C1 segment of cervical spinal cord (tissue), 14 donors: ENCODE results near the gene MRPL23.

Experiments
- DNase-seq, 14 donors: peaks; one replicate each; lab custom pipeline; 2025; lab: John Stamatoyannopoulos, UW

MRPL23 gene

DNA sequence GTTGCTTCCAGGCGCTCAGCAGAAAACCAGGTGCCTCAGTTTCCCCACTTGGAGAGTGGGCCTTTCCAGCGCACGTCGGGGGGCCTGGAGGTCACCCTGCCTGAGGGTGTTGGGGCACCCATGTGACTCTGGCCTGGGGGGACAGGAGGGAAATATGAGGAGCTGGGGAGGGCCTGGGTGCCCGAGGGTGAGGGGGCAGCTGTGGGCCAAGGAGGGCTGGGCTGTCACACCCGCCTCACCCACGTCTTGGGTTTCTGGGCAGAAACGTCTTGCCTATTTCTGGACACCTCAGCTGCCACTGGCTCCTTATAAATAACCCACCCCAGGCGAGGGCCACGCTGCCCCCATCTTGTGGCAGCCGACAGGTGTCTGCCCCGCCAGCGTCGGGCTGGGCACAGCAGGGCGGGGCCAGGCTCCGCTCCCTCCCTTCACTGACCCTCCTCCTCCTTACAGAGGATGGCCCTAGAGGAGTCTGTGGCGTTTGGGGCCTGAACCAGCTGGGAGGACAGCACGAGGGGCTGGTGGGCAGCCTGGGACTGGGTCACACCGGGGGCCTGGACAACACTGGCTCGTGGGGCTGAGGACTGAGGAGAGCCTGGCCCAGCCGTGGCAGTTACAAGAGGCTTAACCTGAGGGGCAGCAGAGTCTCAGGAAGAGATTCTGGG is 26.1 kb upstream of the MRPL23 start:
- DNase-seq, result no peak

DNA sequence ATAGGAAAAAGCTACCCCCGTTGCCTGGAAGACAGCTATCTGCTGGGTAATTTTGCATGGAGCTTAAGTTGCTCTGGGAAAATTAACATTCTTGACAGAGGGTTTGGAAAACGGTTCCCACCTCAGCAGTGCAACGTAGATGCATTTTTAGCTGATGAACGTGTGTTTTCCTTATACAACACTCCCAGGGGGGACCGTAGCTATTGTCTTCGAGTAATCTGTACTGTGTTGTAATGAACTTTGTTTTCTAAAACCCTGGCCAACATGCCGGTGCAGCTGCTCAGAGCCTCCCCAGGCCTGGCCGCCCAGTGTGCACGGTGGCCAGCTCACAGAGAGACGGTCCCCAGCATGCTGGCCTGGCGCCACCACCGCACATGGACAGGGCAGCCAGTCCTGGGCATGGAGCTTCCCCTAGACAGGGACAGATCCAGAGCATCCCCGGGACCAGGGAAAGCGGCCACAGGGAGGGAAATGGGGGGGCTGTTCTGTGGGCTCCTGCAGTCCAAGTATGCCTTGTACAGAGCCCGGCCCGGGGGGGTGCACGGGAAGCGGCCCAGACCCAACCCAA is 25.5 kb upstream of the MRPL23 start:
- peak in 2 of 14 donors; percentile 16 to 17 for DNase-seq

DNA sequence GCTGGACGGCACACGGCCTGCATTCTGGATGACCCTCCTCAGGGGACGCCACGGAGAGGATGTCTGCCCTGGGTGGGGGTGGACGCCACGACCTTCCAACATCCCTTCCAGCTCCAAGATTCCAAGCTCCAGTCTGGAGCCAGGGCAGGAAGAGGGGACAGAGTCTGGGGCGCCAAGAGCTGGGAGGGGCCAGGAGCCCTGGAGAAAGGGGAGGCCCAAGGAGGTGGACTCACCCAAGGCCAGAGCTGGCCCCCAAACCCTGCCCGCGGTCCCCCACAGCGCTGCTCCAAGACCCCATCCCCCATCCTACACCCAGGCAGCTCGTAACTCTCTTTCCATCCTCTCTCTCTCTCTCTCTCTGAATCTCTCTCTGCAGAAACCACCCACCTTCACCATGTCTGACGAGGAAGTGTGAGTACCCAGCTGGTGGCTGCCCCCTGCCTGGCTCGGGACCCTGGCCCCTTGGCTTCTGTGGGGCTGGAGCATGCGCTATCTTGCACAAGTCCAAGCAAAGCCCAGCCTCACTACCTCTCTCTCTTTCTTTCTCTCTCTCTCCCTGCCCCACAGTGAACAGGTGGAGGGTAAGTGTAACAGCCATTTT is 24.6 kb upstream of the MRPL23 start:
- no peak for DNase-seq

DNA sequence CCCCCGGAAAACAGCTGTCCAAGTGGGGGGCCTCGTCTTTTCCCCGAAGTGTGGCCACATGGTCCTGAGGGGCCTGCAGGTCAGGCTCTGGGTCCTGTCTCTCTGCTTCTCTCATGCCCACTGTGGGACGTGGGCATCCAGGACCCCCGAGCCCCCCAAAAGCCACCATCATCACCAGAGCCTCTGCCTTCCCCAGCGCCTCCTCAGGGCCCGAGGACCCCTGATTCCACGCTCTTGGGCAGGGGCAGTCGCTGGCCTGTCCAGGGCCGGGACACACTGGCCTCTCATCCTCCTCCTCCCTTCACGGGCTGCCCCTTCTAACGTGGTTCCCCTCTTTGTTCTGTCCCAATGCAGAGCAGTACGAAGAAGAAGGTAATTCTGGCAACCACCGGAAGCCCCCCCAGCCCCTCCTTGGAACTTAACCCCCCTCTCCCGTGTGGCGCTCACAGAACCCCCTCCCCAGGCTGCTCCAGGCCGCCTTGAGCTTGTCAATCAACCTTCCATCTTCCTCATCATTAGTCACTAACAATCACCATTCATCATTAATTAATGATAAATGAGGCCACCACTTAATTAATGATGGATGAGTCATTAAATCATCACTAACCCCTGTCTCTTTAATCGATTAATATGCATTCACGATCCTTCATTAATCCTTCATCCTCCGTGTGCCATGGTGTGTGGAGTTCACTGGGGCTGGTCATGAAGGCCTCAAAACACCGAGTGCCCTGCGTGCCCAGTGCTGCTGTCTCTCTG is 23.8 kb upstream of the MRPL23 start:
- no peak for DNase-seq

DNA sequence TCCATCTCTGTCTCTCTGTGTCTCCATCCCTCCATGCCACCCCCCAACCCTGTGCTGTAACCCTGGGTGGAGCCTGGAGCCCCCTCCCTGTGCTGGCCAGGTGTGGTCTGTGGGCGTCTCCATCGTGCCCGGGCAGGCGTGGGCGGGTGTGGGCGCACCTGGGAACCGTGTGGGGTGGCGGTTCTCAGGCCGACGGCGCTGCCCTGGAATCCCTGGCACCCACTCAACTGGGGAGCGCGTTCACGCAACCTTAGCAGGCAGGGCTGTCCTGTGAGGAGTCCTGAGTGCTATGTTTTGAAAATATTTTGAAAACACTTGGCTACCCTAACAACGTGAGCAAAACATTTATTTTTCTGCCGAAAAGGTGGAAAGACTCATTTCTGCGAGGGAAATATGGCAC is 23.0 kb upstream of the MRPL23 start:
- DNase-seq, result no peak

DNA sequence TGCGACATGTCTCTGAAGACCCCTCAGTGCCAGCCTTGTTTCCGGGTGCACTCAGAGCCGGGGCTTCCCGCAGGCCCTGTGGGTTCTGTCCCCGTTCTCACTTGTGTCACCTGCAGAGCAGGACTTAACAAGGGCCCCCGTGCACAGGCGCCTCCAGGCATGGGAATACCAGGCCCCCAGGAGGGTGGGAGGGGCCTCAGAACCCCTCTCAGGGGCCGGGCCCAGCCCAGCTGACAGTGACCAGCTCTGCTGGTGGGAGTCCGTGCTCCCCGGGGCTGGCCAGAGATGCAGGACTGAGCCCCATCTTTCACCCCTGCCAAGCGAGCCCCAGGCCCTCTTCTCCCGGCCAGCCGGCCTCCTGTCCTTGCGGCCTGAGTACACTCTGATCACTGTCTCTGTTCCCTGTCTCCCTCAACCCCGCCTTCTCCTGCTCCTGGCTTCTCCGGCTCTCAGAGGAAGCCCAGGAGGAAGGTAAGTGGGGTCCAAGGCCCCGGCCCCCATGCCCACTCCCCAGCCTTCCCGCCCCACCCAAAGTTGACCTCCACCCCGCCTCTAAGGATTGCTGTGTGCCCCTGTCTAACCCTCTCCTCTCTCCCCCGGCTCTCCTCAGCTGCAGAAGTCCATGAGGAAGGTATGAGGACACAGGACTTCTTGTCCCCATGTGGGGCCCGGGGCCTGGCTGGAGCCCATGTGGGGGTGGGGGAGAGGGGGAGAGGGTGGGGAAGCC is 22.3 kb upstream of the MRPL23 start:
- DNase-seq, result no peak

DNA sequence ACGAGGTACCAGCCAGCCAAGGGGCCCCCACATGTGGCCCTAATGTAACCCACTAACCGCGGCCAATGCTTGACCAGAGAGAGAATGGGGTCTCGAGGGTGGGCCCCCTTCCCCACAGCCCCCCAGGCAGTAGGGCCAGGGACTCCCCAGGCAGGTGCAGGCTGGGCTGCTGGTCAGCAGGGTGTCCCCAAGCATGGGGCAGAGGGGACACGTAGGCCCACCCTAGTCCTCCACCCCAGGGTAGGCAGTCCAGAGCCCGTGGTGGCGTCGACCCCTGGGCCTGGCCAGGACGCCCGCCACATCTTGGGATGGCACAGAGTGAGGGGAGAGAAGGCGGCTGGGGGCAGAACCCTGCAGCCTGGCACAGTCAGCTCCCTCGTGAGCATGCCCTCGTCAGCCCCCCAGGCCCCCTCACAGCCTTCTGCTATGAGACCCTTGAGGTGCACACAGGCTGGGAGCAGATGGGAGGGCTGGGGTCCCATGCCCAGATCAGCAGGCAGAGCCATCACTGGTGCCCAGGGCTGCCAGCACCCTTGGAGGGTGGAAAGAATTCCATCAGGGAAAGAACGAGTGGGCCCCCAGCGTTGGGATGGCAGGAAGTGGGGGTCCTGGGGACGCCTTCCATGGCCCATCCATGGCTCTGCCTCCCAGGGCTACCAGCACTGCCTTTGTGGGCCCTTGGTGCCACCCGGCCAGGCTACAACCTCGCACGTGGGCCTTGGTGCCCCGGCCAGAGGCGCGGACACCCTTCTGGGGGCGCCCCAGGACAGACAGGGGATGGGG is 21.6 kb upstream of the MRPL23 start:
- DNase-seq, result no peak

DNA sequence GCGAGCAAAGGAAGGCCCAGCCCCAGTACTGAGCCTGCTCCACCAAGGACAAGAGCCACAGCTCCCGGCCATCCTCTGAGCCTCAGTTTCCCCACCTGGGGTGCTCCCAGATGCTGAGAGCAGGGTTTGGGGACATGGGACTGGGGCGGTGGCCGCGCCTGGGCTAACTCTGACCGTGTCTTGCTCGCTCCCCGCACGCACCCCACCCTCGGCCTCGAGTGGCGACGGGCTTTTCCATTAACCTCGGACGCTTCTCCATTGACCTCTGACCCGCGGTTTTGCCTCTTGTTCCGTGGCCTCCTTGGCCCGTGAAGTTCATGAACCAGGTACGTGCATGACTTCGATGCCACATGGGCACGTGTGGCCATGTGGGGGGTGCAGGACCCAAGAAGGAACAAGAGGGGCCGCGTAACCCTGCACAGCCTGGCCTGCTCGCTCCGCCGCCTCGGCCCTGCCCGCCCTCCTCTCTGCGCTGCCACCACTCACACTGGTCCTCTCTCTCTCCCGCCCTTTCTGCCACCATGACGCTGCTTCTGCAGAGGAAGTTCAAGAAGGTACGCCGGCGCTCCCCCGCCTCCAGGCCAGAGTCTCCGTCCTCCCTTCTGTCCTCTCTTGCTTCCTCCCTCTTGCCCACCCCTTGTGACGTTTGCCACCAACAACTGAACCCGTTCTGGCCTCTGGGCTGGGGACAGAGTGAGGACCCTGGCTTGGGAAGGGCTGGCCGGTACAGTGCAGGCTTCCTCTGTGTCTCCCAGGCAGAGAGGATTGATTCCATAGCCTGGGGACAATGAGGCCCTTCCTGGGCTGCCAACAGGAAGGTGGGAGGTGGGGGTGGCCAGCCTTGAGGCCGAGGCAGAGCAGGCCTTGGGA is 20.7 kb upstream of the MRPL23 start:
- DNase-seq, result no peak

DNA sequence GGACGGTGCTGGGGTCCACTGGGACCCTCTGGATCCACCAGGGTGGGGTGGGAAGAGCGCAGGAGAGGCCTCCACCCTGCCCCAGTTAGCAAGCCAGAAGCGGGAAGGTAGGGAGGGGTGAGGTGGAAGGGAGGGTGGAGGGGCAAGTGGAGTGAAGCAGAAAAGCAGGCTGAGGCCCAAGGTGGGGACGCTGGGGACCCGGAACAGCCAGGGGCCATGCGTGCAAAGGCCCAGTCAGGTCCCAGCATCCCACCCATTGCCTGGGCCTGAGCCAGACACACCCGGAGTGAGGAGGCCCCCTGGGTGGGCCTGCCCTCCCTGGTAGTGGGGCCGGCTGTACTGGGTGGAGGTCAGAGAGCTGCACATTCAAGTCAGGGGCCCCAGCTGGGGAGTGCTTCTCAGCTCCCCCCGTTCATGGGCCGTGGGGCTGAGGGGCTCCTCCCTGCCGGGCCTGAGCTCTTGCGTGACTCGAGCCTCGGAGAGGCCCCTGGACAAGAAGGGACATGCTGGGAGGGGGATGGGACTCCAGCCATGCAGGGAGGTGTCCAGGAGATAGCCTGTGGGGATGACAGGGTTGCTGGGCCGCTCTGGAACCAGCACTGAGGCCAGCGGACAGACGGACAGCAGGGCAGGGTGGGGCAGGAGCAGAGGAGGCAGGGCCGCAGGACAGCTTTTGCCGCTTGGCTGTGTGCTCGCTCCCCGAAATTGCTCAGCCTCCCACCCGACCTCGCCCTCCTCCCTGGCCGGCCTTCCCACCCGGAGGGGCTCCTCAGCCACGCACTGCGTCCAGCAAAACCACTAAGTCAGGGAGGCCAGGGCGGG is 19.9 kb upstream of the MRPL23 start:
- no peak for DNase-seq

DNA sequence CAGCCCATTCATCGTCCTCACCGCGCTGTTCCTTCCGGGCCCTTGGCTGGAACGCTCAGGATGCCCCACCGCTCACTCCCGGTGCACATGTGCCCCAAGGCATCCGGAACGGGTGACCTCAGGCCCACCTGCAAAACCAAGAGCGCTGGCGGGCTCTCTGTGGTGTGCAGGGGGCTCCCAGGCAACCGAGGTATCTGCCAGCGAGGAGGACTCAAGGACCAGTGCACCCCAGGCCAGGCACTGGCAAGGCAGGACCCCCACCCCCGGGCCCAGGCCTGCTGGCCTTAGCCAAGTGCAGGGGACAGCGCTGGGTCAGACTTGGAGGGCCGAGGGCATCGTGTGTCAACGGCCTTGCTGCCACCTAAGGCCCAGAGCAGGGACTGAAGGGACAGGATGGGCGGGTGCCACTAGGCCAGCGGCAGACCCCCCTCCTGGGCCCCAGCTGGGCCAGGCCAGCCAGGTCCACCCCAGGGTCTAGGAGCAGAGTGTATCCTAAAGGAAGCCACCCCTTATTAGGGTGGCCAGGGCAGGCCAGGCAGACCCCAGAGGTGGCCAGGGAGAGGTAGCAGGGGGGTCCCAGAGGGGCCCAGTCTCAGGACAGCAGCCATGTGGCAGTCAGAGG is 19.2 kb upstream of the MRPL23 start:
- DNase-seq, result no peak

DNA sequence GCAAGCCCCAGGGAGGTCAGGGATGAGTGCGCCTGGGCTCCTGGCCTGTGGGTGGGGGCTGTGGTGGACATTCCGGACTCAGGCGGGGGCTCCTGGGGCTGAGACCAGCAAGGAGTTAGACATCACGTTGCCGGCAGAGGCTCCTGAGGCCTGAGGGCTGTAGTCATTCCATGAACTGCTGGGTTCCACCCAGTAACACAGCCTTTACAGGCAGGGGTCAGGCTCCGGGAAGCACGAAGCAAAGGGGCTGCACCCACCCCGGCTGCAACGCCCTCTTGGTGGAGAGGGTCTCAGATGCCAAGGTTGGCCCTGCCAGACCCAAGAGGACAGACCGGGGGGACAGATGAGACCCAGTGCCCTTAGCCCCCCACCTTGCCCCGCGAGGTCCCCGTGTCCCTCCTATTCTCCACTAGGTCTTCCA is 18.7 kb upstream of the MRPL23 start:
- DNase-seq, result no peak

DNA sequence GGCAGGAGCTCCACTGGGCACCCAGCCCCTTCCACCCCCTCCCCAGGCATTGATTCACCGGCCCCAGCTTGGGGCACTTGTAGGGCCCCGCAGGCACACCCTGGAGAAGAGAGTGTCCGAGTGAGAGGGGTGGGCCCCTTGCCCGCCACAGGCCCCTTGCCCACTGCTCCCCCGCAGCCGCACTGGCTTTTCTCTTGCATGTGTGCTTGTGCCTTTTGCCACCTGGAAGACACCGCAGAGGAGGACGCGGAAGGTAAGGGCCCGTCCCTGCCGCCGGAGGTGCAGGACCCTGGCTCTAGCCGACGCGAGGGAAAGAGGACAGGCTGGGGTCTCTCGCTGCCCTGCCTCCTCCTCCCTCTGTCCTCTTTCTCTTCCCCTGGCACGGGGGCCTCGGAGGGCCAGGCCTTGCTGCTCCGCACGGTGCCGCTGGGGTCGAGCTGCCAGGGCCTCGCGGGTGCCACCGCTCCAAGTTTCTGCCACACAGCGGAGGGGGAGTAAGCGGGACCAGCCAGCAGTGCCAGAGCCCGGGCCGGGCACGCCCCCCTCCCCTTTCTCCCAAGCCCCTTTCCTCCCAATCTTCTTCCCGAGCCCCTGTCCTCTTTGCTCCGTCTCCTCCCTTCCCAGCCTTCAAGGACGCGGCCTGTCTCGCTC is 18.1 kb upstream of the MRPL23 start:
- DNase-seq, result no peak

DNA sequence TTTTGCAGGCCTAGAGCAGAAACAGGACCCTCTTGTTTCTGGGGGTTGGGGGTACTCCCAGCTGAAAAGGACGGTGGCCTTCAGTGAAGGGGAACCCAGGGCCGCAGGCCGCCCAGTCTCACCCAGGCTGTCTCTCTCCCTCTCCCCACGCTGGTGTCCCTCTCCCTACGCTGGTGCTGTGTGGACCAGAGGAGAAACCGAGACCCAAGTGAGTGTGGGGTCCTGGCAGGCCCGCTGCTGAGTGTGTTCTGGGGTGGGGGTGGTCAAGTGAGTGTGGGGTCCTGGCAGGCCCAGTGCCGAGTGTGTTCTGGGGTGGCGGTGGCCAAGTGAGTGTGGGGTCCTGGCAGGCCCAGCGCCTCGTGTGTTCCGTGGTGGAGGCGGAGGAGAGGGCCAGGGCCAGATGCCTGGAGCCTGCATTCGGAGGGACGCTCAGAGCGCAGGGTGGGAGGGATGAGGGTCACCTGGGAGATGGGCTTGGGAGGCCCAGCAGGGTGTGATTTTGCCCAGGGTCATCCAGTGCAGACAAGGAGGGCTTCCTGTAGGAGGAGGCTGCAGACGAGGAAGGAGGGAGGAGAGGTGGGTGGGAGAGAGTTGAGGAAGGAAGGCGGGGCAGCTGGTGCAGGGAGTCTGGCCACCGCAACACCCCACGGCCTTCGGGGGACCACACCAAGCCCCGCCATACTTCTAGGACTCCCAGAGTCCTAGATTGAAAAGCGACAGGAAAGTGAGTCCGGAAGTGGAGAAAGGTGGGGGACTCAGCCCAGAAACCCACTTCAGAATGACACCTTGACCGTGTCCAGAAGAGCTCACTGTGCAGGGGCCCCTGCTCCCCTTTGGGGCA is 17.3 kb upstream of the MRPL23 start:
- no peak for DNase-seq

DNA sequence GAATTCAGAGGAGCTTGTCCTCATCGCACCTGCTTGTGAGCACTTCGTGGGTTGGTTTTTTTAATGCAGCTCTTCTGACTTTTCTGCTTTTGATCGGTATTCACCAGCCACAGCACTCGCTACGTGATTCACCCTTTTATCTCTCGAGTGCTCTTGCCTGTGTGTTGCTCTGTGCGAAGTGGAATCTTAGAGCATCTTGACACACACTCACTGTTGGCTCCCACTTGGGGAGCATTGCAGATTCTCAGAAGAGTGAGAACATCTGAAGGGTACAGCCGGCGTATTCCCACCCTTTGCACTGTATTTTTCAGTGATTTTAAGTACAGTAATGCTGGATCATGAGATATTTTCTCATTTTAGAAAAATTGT is 16.7 kb upstream of the MRPL23 start:
- no peak for DNase-seq

DNA sequence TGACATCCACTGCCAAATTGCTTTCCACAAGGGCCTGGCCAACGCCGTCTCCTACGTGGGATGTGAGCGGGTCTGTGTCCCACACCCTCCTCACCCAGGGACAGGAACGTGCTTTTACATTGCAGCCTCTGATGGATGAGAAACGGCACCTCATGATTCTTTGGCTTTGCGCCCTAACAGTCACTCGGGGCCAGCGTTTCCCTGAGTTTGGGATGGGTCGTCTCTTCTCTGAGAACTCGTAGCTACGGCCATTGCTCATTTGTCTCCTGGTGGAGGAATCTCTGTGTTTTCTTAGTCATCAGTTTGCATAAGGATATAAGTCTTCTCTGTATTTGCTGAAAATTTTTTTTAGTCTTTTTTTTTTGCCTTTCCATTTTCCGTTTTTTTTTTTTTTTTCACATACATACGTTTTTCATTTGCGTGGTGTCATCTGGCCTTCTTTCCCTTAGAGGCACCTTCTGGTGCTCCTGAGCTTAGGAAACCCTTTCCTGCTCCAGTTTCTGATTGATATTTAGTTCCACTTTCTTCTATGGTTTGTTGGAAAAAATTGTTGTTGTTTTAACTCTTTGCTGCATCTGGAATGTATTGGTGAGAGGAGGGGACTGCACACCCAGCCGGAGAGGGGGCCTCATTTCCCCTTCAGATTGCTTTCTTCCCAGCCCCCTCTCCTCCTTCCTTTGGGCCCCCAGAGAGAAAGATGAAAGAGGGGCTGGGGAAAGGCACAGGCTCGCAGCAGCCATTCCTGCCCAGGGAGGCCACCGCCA is 15.6 kb upstream of the MRPL23 start:
- no peak for DNase-seq

DNA sequence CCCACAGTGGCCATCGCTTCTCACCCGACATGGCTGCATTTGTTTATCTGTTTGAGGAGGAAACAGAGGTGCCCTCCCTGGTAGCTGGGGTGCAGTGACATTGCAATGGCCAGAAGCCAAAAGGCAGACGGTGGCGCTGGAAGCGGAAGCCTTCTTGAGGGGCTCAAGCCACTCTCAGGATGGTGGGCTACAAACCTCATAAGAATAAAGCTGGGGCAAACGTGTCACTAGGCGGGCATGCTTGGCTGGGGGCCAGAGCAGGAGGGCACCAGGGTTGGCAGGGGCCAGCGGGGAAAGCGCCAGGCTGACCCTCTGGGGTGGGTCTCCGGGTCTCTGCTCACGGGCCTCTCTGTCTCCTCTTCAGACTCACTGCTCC is 15.0 kb upstream of the MRPL23 start:
- DNase-seq, result no peak

DNA sequence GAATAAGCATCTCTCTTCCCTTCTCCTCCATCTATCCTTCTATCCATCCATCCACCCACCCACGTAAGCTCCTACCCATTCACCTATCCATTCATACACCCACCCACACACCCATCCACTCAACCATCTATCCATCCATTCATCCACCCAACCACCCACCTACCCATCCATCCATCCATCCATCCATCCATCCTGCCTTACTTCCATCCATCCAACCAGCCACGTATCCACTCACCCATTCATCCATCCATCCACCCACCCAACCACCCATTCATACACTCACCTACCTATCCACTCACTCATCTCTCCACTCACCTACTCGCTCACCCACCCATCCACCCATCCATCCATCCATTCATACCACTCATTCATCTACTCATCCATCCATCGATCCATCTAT is 14.5 kb upstream of the MRPL23 start:
- no peak for DNase-seq
